Activated gamma-delta T cell treated with anti-CD3 and anti-CD28 coated beads, Interleukin-2, amount 50 U/mL, for 16 hours (primary cell): ENCODE data around the gene NT5M.
"Not testable (repeated sequence)": the region's sequence is repeated elsewhere in the genome, so short reads cannot be mapped to it uniquely, and the experiment has no call there.

Source experiments
- DNase-seq: peaks from one replicate; pipeline ENCODE4 v3.0.0-alpha.2; 2020; ENCODE audit warnings: low read depth

NT5M gene

DNA sequence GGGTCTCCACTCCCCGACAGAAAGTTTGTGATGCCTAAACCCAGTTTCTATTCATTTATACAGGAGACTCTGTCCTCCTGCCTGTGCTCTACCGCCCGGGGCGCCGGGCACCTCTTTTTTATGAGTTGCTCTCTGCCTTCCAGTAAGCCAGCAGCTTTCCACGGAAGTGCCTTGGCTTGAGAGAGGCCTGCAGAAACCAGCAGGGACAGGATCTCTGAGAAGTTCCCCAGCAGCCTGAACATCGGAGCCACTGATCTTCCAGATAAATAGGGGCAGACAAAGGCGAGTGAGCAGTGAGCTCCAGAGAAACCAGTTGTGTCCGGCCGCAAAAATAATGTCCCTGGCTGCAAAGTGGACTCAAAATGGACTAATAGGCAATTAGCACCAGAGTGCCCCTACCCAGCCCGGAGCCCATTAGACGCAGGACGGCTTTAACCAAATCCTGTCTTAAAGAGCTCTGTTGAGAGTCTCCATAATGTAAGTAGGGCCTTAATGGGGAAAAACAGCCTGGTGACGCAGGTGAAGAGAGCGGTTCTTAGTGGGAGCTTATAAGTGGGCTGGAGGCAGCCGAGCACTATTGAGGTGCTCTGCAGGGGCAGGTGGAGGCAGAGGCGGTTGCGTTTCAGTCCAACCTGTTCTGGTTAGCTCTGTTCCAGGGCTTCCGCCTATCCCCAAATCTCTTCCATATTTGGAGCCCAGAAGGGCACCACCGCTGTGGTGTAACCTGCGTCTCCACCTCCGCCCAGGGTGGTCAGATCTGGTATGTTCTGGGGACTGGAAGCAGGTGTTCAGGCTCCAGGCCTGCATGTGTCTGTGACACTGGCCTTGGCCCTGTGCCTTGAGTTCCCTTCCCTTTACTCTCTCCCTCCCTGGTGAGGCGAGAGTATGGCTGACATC is 74.1 kb downstream of the NT5M start:
- no peak for DNase-seq

GRCh38 chr17:17379197-17379991 is 76.2 kb downstream of the NT5M start:
- no peak for DNase-seq

- DNase-seq, result no peak
These were observed 77.2 kb downstream of the NT5M start for GRCh38 chr17:17380145-17380925.

DNA sequence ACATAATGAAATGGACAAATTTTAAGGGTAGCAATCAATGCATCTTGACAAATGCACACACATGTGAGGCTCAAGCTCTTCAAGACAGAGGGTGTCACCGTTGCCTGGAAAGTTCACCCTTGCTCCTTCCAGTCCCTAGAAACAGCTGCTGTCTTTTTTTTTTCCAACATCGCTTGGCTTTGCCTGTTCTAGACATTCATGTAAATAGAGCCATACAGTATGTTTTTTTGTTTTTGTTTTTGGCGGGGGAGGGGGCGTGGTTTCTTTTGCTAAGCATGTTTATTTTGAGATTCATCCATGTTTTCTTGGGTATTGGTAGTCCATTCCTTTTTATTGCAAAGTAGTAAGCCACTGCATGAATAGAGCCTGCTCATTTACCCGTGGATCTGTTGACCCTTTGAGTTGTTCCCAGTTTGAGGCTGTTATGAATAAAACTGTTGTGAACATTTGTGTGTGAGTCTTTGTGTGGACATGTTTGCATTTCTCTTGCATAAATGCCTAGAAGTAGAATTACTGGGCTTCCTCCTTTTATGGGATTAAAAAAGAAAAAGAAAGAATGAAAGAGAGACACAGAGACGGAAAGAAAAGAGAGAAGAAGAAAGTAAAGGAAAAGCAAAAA is 78.4 kb downstream of the NT5M start:
- DNase-seq, result no peak

DNA sequence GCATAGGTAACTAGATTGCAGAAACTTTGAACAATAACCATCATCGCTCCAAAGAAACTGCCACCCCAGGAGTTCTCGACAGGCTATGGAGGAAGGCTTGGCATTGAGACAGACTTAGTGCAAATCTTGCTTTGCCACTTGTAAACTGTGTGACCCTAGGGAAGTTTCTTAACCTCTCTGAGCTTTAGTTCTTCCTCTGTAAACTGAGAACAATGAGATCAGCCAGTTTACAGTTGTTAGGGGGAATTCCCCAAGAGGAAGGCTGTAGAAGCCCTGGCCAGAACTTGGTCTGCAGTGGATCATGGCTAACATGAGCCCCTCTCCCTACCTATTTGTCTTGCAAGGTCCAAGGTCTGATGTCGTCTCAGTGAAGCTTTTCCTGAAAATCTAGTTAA is 78.9 kb downstream of the NT5M start:
- DNase-seq, result no peak

GRCh38 chr17:17382971-17383370 is 79.8 kb downstream of the NT5M start:
- no peak for DNase-seq

GRCh38 chr17:17383431-17384290 is 80.5 kb downstream of the NT5M start:
- not testable (repeated sequence) for DNase-seq

- DNase-seq, result no peak
These were observed 81.1 kb downstream of the NT5M start for GRCh38 chr17:17384291-17384615.

- DNase-seq, result no peak
These were observed 81.8 kb downstream of the NT5M start for GRCh38 chr17:17384961-17385360.

DNA sequence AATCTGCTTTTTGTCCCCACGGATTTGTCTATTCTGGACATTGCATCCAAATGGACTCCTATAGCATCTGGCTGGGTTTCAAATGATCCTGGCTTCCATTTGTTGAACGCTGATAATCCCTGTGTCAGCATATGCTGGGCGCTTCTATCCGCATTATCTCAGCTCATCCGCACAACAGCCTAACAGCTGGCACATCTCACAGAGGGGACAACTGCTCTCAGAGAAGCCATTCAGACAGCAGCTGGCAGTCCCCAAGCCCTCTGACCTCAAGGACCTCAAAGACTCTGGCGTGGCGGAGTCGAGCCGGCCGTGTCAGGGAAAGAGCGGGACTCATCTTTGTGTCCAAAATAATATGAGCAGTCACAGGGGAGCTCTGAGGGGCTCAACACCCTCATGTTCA is 82.3 kb downstream of the NT5M start:
- DNase-seq, result no peak

GRCh38 chr17:17386094-17386800 is 83.1 kb downstream of the NT5M start:
- no peak for DNase-seq

DNA sequence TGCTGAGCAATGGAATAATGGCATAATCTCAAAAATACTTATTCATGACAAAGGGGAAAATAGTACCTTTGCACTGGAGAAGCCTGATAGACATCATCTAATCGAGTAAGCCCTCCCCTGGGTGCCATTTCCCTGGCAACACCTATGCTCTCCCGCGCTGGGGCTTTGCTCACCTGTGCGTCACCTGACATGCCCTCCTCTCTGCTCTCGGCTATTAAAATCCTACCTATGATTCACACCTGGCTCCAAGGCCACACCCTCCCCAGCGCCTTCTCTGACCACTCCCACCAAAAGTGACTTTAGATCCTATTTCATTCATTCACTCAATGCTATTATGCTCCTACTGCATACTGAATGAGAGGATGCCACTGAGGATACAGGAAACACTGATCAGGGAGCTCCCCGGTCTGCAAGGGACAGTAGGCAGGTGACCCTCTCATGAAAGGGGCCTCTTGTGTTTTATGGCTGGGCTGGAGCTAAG is 83.9 kb downstream of the NT5M start:
- no peak for DNase-seq

- DNase-seq, result no peak
These were observed 84.6 kb downstream of the NT5M start for GRCh38 chr17:17387498-17388362.

GRCh38 chr17:17388657-17389496 is 85.7 kb downstream of the NT5M start:
- no peak for DNase-seq

DNA sequence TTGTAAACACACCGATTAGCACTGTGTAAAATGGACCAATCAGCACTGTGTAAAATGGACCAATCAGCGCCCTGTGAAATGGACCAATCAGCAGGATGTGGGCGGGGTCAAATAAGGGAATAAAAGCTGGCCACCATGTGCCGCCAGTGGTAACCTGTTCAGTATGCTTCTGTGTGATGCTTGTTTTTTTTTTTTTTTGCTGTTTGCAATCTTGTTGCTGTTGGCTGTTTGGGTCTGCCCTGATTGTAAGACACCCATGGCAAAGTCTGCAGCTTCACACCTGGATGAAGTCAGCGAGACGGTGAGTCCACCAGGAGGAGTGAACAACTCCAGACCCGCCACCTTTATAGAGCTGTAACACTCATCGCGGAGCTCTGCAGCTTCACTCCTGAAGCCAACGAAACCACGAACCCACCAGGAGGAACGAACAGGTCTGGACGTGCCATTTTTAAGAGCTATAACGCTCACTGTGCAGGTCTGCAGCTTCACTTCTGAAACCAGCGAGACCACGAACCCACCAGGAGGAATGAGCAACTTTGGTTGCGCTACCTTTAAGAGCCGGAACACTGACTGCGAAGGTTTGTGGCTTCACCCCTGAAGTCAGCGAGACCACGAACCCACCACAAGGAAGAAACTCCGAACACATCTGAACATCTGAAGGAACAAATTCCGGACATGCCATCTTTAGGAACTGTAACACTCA is 88.6 kb downstream of the NT5M start:
- DNase-seq, result peak; percentile 41

GRCh38 chr17:17393976-17394375 is 90.8 kb downstream of the NT5M start:
- no peak for DNase-seq

DNA sequence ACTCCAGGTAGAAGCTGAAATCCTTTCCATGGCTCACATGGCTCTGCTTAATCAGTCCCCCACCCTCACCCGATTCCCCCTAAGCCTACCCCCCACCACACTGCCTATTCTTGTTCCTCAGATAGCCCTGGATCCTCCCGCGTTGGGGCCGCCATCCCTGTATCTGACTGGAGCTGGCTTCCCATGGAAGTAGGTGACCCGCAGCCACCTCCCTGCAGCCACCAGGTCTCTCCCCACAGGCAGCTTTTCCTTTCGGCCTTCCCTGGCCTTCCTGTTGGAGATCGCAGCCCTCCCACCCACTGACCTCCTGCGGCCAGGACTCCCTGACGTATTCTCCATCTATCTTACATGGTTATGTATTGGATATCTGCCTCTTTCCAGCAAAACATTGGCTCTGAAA is 91.3 kb downstream of the NT5M start:
- DNase-seq, result no peak
